K562 (cell line): ENCODE results near the gene CBX3.

Experiments used
- CTCF ChIP-seq, 3 experiments: IDR thresholded peaks in 2 of 3; conservative IDR thresholded peaks in 1 of 3; 2 replicates each; pipeline ENCODE4 v1.5.1; 2011 to 2012; ENCODE audit warnings: low read length in 3 of 3, mild to moderate bottlenecking in 3 of 3, control low read depth in 2 of 3, improper control_type of control experiment in 1 of 3, inconsistent platforms in 1 of 3, low read depth in 1 of 3, mixed read lengths in 1 of 3, moderate library complexity in 1 of 3; ENCODE audit not compliant: insufficient read depth in 2 of 3
- MLX ChIP-seq, 2 experiments: fragments of 450-650 bp in 1 of 2; sonication (generic) in 1 of 2; formaldehyde crosslinking; conservative IDR thresholded peaks; 2 replicates each; pipeline versions ENCODE4 v1.4.0 to v1.8.1; 2020 to 2022; ENCODE audit warnings: mild to moderate bottlenecking in 1 of 2, missing genetic modification reagents in 1 of 2
- SETDB1 ChIP-seq: IDR thresholded peaks from one replicate; pipeline ENCODE4 v1.6.1; 2012; ENCODE audit warnings: low read length, control low read depth, inconsistent platforms

- no peak for TF ChIP-seq MLX (CRISPR knock-in tag; conservative IDR thresholded peaks at IDR 0.05)
- TF ChIP-seq SETDB1, result no peak
- TF ChIP-seq CTCF (IDR thresholded peaks at IDR 0.05 in 2 of 3, conservative IDR thresholded peaks at IDR 0.05 in 1 of 3; ENCODE audit: insufficient read depth in 2 of 3, low read depth in 1 of 3, low read length in 3 of 3), result no peak
Measured at GRCh38 chr7:26172048-26172447, 29.5 kb upstream of the CBX3 start.
